Mesothelial cell of epicardium (in vitro differentiated cells): Measurements from ENCODE around the gene TMEM38A. TPM values are rescaled to one million over a fixed set of nuclear protein-coding genes. Genes with fewer than 3 reads are reported as not detected.
A peak's percentile ranks its signal among the peaks of the same experiment; 100 is the strongest.

ENCODE experiments used
- DNase-seq, 2 experiments: peaks; one replicate each; pipeline ENCODE4 v3.0.0; 2021; ENCODE audit warnings: low spot score in 2 of 2; ENCODE audit not compliant: unreplicated experiment in 2 of 2
- H3K27ac Mint-ChIP-seq: 2 replicates; pipeline ENCODE4 v1.8.0; 2021; ENCODE audit warnings: mixed read lengths
- H3K27me3 Mint-ChIP-seq: 2 replicates; pipeline ENCODE4 v1.8.0; 2021; ENCODE audit warnings: low read depth, mixed read lengths
- H3K36me3 Mint-ChIP-seq: 2 replicates; pipeline ENCODE4 v1.8.0; 2021; ENCODE audit warnings: mixed read lengths
- H3K4me1 Mint-ChIP-seq: 2 replicates; pipeline ENCODE4 v1.8.0; 2021; ENCODE audit warnings: mixed read lengths
- H3K4me3 Mint-ChIP-seq: 2 replicates; pipeline ENCODE4 v1.8.0; 2021; ENCODE audit warnings: mild to moderate bottlenecking, moderate library complexity, mixed read lengths
- H3K9me3 Mint-ChIP-seq: 2 replicates; pipeline ENCODE4 v1.8.0; 2021; ENCODE audit warnings: mixed read lengths
- total RNA-seq: library from RNA; stranded (reverse); gene quantifications from 3 replicates; pipeline ENCODE4 v1.2.1, GENCODE V29; 2021
- TF ChIP-seq, protein P1 (sequence below): fragments of 200-600 bp; sonication (generic); IDR thresholded peaks from one replicate; pipeline ENCODE4 v1.5.0; 2021; ENCODE audit warnings: antibody characterized with exemption; ENCODE audit not compliant: unreplicated experiment

Gene TMEM38A
- total RNA-seq, 1 donor from 2014 or later: 5.7 TPM

- Mint-ChIP-seq H3K27ac (no peak overlapping the region), H3K27me3 (no peaks in the 10 kb centered on the region), H3K4me3 (no peak overlapping the region), H3K4me1 (no peaks in the 10 kb centered on the region), H3K9me3 (no peaks in the 10 kb centered on the region), H3K36me3 (peaks cover 55% of the 10 kb centered on the region)
- DNase-seq: no peak
- TF ChIP-seq, protein P1, sequence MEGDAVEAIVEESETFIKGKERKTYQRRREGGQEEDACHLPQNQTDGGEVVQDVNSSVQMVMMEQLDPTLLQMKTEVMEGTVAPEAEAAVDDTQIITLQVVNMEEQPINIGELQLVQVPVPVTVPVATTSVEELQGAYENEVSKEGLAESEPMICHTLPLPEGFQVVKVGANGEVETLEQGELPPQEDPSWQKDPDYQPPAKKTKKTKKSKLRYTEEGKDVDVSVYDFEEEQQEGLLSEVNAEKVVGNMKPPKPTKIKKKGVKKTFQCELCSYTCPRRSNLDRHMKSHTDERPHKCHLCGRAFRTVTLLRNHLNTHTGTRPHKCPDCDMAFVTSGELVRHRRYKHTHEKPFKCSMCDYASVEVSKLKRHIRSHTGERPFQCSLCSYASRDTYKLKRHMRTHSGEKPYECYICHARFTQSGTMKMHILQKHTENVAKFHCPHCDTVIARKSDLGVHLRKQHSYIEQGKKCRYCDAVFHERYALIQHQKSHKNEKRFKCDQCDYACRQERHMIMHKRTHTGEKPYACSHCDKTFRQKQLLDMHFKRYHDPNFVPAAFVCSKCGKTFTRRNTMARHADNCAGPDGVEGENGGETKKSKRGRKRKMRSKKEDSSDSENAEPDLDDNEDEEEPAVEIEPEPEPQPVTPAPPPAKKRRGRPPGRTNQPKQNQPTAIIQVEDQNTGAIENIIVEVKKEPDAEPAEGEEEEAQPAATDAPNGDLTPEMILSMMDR: no peak
These were observed 8.1 kb upstream of the TMEM38A start for GRCh38 chr19:16652854-16653253.

DNA sequence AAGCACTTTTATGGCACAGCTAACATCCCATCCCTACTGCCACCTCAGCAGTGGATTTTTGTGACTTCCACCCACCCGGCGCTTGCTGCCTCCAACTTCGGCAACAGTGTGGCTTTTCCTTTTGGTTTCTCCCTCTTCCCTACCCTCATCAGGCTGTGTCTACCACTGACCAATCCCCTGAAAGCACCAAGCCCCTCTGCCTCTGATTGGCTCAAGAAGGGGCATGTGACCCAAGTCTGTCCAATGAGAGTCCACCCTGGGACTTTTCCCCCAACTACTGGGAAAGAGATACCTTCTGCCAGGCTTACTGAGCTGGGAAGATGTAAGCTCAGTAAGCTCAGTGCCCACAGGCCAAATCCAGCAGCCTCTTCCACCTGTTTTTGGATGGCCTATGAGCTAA is 6.8 kb upstream of the TMEM38A start:
- Mint-ChIP-seq H3K9me3 (no peaks in the 10 kb centered on the region), H3K4me3 (no peak overlapping the region), H3K4me1 (peaks cover 10% of the 10 kb centered on the region), H3K36me3 (peaks cover 55% of the 10 kb centered on the region), H3K27ac (no peak overlapping the region), H3K27me3 (no peaks in the 10 kb centered on the region)
- no peak for DNase-seq
- TF ChIP-seq, protein P1: no peak

- Mint-ChIP-seq H3K9me3 (no peaks in the 10 kb centered on the region), H3K4me1 (peaks cover 10% of the 10 kb centered on the region), H3K27ac (no peak overlapping the region), H3K27me3 (no peaks in the 10 kb centered on the region), H3K4me3 (no peak overlapping the region), H3K36me3 (peaks cover 53% of the 10 kb centered on the region)
- TF ChIP-seq, protein P1: no peak
- DNase-seq: no peak
These were observed 6.3 kb upstream of the TMEM38A start for GRCh38 chr19:16654627-16655026.

- Mint-ChIP-seq H3K9me3 (no peaks in the 10 kb centered on the region), H3K27ac (no peak overlapping the region), H3K36me3 (peaks cover 47% of the 10 kb centered on the region), H3K4me3 (no peak overlapping the region), H3K4me1 (peaks cover 10% of the 10 kb centered on the region), H3K27me3 (no peaks in the 10 kb centered on the region)
- TF ChIP-seq, protein P1: no peak
- DNase-seq: no peak
These were observed 5.2 kb upstream of the TMEM38A start for GRCh38 chr19:16655727-16656126.

- H3K9me3 Mint-ChIP-seq: no peaks in the 10 kb centered on the region
- no peak overlapping the region for H3K27ac Mint-ChIP-seq
- H3K36me3 Mint-ChIP-seq: peaks cover 33% of the 10 kb centered on the region
- TF ChIP-seq, protein P1: no peak
- H3K4me1 Mint-ChIP-seq: peaks cover 16% of the 10 kb centered on the region
- no peak for DNase-seq
- no peaks in the 10 kb centered on the region for H3K27me3 Mint-ChIP-seq
- H3K4me3 Mint-ChIP-seq: no peak overlapping the region
These were observed 3.6 kb upstream of the TMEM38A start for GRCh38 chr19:16657384-16657783.

- H3K27me3 Mint-ChIP-seq: no peaks in the 10 kb centered on the region
- H3K9me3 Mint-ChIP-seq: no peaks in the 10 kb centered on the region
- peaks cover 16% of the 10 kb centered on the region for H3K4me1 Mint-ChIP-seq
- TF ChIP-seq, protein P1: no peak
- peaks cover 17% of the 10 kb centered on the region for H3K36me3 Mint-ChIP-seq
- no peak for DNase-seq
- peak overlapping the region; percentile 99 for H3K4me3 Mint-ChIP-seq
- peak overlapping the region; percentile 99 for H3K27ac Mint-ChIP-seq
These were observed 1.5 kb upstream of the TMEM38A start for GRCh38 chr19:16659464-16659831.
